H1 (cell line): ENCODE data around the gene TARDBP. TPM values are rescaled to one million over a fixed set of nuclear protein-coding genes. Genes with fewer than 3 reads are reported as not detected.

ENCODE experiments used
- EZH2 ChIP-seq: fragments of 200-600 bp; sonication (generic); IDR thresholded peaks from 2 replicates; pipeline ENCODE4 v1.7.1; 2012; ENCODE audit warnings: low read depth, mild to moderate bottlenecking, moderate library complexity, low read length, inconsistent platforms; ENCODE audit not compliant: severe bottlenecking
- KDM5A ChIP-seq: fragments of 200-600 bp; IDR thresholded peaks from 2 replicates; pipeline ENCODE4 v1.7.1; 2012; ENCODE audit warnings: mild to moderate bottlenecking, low read length, inconsistent platforms, mixed read lengths
- POLR2A ChIP-seq, 2 experiments: IDR thresholded peaks; 1 replicate in 1 of 2; 2 replicates in 1 of 2; pipeline ENCODE4 v1.6.1; 2011; ENCODE audit warnings: low read depth in 2 of 2, low read length in 2 of 2, mild to moderate bottlenecking in 2 of 2; ENCODE audit errors: control extremely low read depth in 1 of 2
- polyA plus RNA-seq, 7 experiments: library from polyadenylated mRNA; depleted of rRNA in 3 of 7; stranded (reverse) in 5 of 7; unstranded in 2 of 7; fragments of >200 nt in 5 of 7; fragments of 200-250 nt in 2 of 7; gene quantifications; 1 replicate in 5 of 7; 2 replicates in 1 of 7; 4 replicates in 1 of 7; pipeline versions ENCODE4 v1.2.1 to v1.2.3, GENCODE V29; 2011 to 2013; ENCODE audit warnings: missing spikeins in 2 of 7, mixed read lengths in 2 of 7
- total RNA-seq: library from RNA; stranded (reverse); fragmentation: NEBNext Ultra II Directional; extraction: Animal tissue kit (Norgen Biotek cat#: 25700); gene quantifications from 2 replicates; pipeline ENCODE4 v1.2.1, GENCODE V29; 2021

Gene TARDBP
- total and polyA plus RNA-seq, 2 of the 8 experiments (the other 6 are each of a cell fraction or from before 2014, with no cell fraction given) = 144 to 240 TPM

- no peak for TF ChIP-seq KDM5A
- TF ChIP-seq EZH2 = no peak
- no peak for TF ChIP-seq POLR2A (IDR thresholded peaks at IDR 0.05; ENCODE audit: control extremely low read depth in 1 of 2, low read depth in 2 of 2, low read length in 2 of 2)
These were observed 42.2 kb downstream of the TARDBP start (continued) for GRCh38 chr1:11054666-11055065.
